ENCODE results near the gene NAA16. TPM values are rescaled to one million over a fixed set of nuclear protein-coding genes. Genes with fewer than 3 reads are reported as not detected.
A peak's percentile ranks its signal among the peaks of the same experiment; 100 is the strongest.

The NAA16 gene
- total RNA-seq, 4 donors from 2014 or later, result 13.8 to 22.0 (median 14.9) TPM

DNA sequence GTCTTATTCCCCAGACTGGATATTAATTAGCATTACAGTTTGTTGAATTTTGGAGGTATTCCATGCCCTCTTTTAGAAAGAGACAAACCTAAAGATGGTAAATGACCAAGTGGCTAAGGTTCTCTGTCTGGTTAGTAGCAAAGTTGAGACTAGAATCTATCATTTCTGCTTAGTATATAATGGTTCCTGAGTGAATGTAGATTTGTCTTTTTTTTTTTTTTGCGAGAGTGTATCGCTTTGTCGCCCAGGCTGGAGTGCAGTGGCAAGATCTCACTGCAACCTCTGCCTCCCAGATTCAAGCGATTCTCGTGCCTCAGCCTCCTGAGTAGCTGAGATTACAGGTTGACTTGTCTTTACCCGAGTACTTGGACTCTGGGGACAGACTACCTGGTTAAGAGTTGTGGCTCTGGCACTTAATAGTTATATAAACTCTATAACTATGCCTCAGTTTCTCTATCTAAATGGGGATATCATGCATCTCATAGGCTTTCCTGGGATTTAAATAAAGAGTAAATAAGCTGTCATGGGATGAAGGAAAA, 2.7 kb downstream of the NAA16 start:
- Histone ChIP-seq H3K4me1 (peaks cover 24 to 65% (median 62%) of the 10 kb centered on the region in 4 donors), H3K36me3 (no peaks in the 10 kb centered on the region), H3K4me3 (peak overlapping the region; percentile 87 to 98 (median 92)), H3K27me3 (no peaks in the 10 kb centered on the region), H3K27ac (replicated peaks in 1 of 4) (peak overlapping the region in 3 of 4 donors; percentile 93 to 97 (median 95)), H3K9me3 (no peaks in the 10 kb centered on the region)
- 82% methylated on average over 6 of the region's 6 CpGs for WGBS
- DNase-seq (ENCODE audit: extremely low spot score), result no peak
- TF ChIP-seq EP300 (IDR thresholded peaks at IDR 0.05) (no peak), CTCF (IDR thresholded peaks at IDR 0.05) (no peak), POLR2AphosphoS5 (IDR thresholded peaks at IDR 0.05) (no peak), POLR2A (IDR thresholded peaks at IDR 0.05; ENCODE audit: low read depth) (no peak)
- intact Hi-C loops (cut with DNase I), result loop anchor here (5.0 kb wide), 1 partner anchor 51 kb away; the partner anchor contains the start of gene MTRF1

- peaks cover 0 to 3% (median under 1%) of the 10 kb centered on the region in 4 donors for H3K36me3 ChIP-seq
- H3K27me3 ChIP-seq, result no peaks in the 10 kb centered on the region
- no peak overlapping the region for H3K4me3 ChIP-seq
- intact Hi-C loops (cut with DNase I), result no loop called here
- no peaks in the 10 kb centered on the region for H3K9me3 ChIP-seq
- 96% methylated on average over 5 of the region's 5 CpGs for WGBS
- H3K4me1 ChIP-seq, result peaks cover 24 to 75% (median 69%) of the 10 kb centered on the region in 4 donors
- DNase-seq (ENCODE audit: extremely low spot score), result no peak
- H3K27ac ChIP-seq (replicated peaks in 1 of 4), result peak overlapping the region in 1 of 4 donors; percentile 93
- TF ChIP-seq POLR2A (IDR thresholded peaks at IDR 0.05; ENCODE audit: low read depth) (no peak), POLR2AphosphoS5 (IDR thresholded peaks at IDR 0.05) (no peak), EP300 (IDR thresholded peaks at IDR 0.05) (no peak), CTCF (IDR thresholded peaks at IDR 0.05) (no peak)
These were observed 4.5 kb downstream of the NAA16 start for GRCh38 chr13:41315443-41316047.

DNA sequence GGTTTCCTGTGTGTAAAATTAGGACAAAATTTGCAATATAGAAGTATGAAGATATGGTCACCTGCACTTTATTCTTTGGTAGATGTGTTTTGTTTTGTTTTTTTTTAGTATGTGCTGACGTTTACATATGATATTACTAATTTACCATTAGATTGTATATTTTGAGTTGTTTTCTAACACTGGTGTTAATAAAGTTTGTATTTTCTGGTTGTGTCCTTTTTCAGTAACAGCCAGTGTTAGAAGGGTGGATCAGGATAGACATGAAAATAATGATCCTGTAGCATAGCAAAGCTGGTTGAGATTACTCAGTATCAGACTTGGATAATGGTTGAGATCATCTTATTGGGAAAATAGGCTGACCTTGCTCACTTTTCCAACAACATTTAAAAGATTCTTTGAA, 6.2 kb downstream of the NAA16 start:
- TF ChIP-seq EP300 (IDR thresholded peaks at IDR 0.05) (no peak), POLR2A (IDR thresholded peaks at IDR 0.05; ENCODE audit: low read depth) (no peak), POLR2AphosphoS5 (IDR thresholded peaks at IDR 0.05) (no peak), CTCF (IDR thresholded peaks at IDR 0.05) (no peak)
- H3K27ac ChIP-seq (replicated peaks in 1 of 4), result peak overlapping the region in 3 of 4 donors; percentile 58 to 74 (median 59)
- peaks cover 24 to 75% (median 67%) of the 10 kb centered on the region in 4 donors for H3K4me1 ChIP-seq
- intact Hi-C loops (cut with DNase I), result no loop called here
- H3K36me3 ChIP-seq, result peaks cover 0 to 9% (median 6%) of the 10 kb centered on the region in 4 donors
- H3K4me3 ChIP-seq, result no peak overlapping the region
- 86% methylated on average over 1 of the region's 1 CpG for WGBS
- no peak for DNase-seq (ENCODE audit: extremely low spot score)
- H3K9me3 ChIP-seq, result no peaks in the 10 kb centered on the region
- no peaks in the 10 kb centered on the region for H3K27me3 ChIP-seq

DNA sequence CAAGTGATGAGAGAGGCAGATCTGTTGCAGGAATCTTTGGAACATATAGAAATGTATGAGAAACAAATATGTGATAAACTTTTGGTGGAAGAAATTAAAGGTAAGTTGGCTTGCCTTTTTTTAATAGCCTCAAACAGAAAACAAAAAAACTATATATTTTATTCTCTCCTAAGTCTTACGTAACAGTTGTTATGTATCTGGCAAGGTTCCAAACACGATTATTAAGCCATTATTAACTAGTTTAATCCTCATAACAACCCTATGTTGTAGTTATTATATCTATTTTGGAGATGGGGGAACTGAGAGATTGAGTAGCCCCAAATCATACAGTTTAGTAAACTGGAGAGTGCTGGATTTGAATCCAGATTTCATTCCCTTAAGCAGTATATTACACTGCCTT, 14.7 kb downstream of the NAA16 start:
- Histone ChIP-seq H3K36me3 (peaks cover 2 to 42% (median 22%) of the 10 kb centered on the region in 4 donors), H3K27ac (replicated peaks in 1 of 4) (no peak overlapping the region), H3K4me3 (no peak overlapping the region), H3K4me1 (peaks cover 10 to 18% (median 15%) of the 10 kb centered on the region in 4 donors), H3K9me3 (no peaks in the 10 kb centered on the region), H3K27me3 (no peaks in the 10 kb centered on the region)
- WGBS, result 49% methylated on average over 2 of the region's 2 CpGs
- DNase-seq (ENCODE audit: extremely low spot score), result no peak
- TF ChIP-seq POLR2AphosphoS5 (IDR thresholded peaks at IDR 0.05) (no peak), POLR2A (IDR thresholded peaks at IDR 0.05; ENCODE audit: low read depth) (no peak), CTCF (IDR thresholded peaks at IDR 0.05) (no peak), EP300 (IDR thresholded peaks at IDR 0.05) (no peak)
- intact Hi-C loops (cut with DNase I), result no loop called here
